Measurements from ENCODE around the gene HTR1E.

GRCh38 chr6:87016772-87017171 is 79.4 kb downstream of the HTR1E start:
- TF ChIP-seq CTCF (IDR thresholded peaks at IDR 0.05) (no peak), POLR2A (IDR thresholded peaks at IDR 0.05) (no peak)
